SK-N-SH treated with all-trans-retinoic acid at 6 μM for 48 hours (cell line): ENCODE data around the gene GPC6.

Experiments used
- ATAC-seq: fragments of 200-7000 bp; cut with Tn5 transposase; 3 replicates; pipeline ENCODE4 v1.9.1; 2020; ENCODE audit warnings: mild to moderate bottlenecking, moderate library complexity
- ARNTL ChIP-seq: fragments of 450-650 bp; formaldehyde crosslinking; IDR thresholded peaks from 2 replicates; pipeline ENCODE4 v1.5.0; 2020; ENCODE audit warnings: low read depth, mild to moderate bottlenecking, moderate library complexity, borderline replicate concordance
- CSDC2 ChIP-seq: fragments of 250-450 bp; sonication (Bioruptor Pico); IDR thresholded peaks from 2 replicates; pipeline ENCODE4 v1.5.0; 2020; ENCODE audit warnings: mild to moderate bottlenecking, moderate library complexity
- CSRNP3 ChIP-seq: fragments of 250-450 bp; sonication (Bioruptor Pico); IDR thresholded peaks from 2 replicates; pipeline ENCODE4 v1.5.1; 2021; ENCODE audit warnings: mild to moderate bottlenecking, moderate library complexity
- ESRRG ChIP-seq: fragments of 250-450 bp; sonication (Bioruptor Pico); IDR thresholded peaks from 2 replicates; pipeline ENCODE4 v1.6.1; 2021; ENCODE audit warnings: mild to moderate bottlenecking
- GLIS3 ChIP-seq: fragments of 250-450 bp; sonication (Bioruptor Pico); IDR thresholded peaks from 2 replicates; pipeline ENCODE4 v1.5.0; 2020; ENCODE audit warnings: mild to moderate bottlenecking, moderate library complexity
- ISL1 ChIP-seq: fragments of 250-450 bp; sonication (Bioruptor Pico); IDR thresholded peaks from 2 replicates; pipeline ENCODE4 v2.1.2; 2022; ENCODE audit warnings: mild to moderate bottlenecking, moderate library complexity
- OSR1 ChIP-seq: fragments of 250-450 bp; sonication (Bioruptor Pico); IDR thresholded peaks from 2 replicates; pipeline ENCODE4 v1.8.0; 2022; ENCODE audit warnings: moderate library complexity, mild to moderate bottlenecking, inconsistent platforms
- PATZ1 ChIP-seq: fragments of 250-450 bp; sonication (Bioruptor Pico); IDR thresholded peaks from 2 replicates; pipeline ENCODE4 v1.8.0; 2020; ENCODE audit warnings: mild to moderate bottlenecking, moderate library complexity, borderline replicate concordance
- PPARA ChIP-seq: fragments of 250-450 bp; sonication (Bioruptor Pico); IDR thresholded peaks from 2 replicates; pipeline ENCODE4 v1.5.0; 2020; ENCODE audit warnings: mild to moderate bottlenecking, borderline replicate concordance
- RARB ChIP-seq: fragments of 250-450 bp; sonication (Bioruptor Pico); IDR thresholded peaks from 2 replicates; pipeline ENCODE4 v1.8.0; 2021; ENCODE audit warnings: mild to moderate bottlenecking, moderate library complexity
- TOX ChIP-seq: fragments of 250-450 bp; sonication (Bioruptor Pico); IDR thresholded peaks from 2 replicates; pipeline ENCODE4 v1.8.0; 2021; ENCODE audit warnings: mild to moderate bottlenecking, moderate library complexity, borderline replicate concordance
- ZFP30 ChIP-seq: fragments of 450-650 bp; formaldehyde crosslinking; IDR thresholded peaks from 2 replicates; pipeline ENCODE4 v1.5.0; 2022; ENCODE audit warnings: mild to moderate bottlenecking, moderate library complexity
- ZNF565 ChIP-seq: fragments of 450-650 bp; formaldehyde crosslinking; conservative IDR thresholded peaks from 2 replicates; pipeline ENCODE4 v1.5.0; 2020; ENCODE audit warnings: low read depth, mild to moderate bottlenecking, moderate library complexity
- ZNF70 ChIP-seq: fragments of 450-650 bp; formaldehyde crosslinking; IDR thresholded peaks from 2 replicates; pipeline ENCODE4 v1.5.0; 2020; ENCODE audit warnings: mild to moderate bottlenecking, moderate library complexity
- ZNF8 ChIP-seq: fragments of 450-650 bp; formaldehyde crosslinking; IDR thresholded peaks from 2 replicates; pipeline ENCODE4 v1.5.0; 2020; ENCODE audit warnings: mild to moderate bottlenecking, moderate library complexity
- TF ChIP-seq, protein P1 (sequence below): fragments of 250-450 bp; sonication (Bioruptor Pico); IDR thresholded peaks from 2 replicates; pipeline ENCODE4 v1.8.0; 2021; ENCODE audit warnings: low read depth, mild to moderate bottlenecking, moderate library complexity, borderline replicate concordance
- TF ChIP-seq, protein P2 (sequence below): fragments of 250-450 bp; sonication (Bioruptor Pico); IDR thresholded peaks from 2 replicates; pipeline ENCODE4 v1.5.0; 2020; ENCODE audit warnings: mild to moderate bottlenecking, moderate library complexity
- TF ChIP-seq, protein P3 (sequence below): fragments of 250-450 bp; sonication (Bioruptor Pico); IDR thresholded peaks from 2 replicates; pipeline ENCODE4 v1.5.1; 2020; ENCODE audit warnings: low read depth, mild to moderate bottlenecking, moderate library complexity

Gene GPC6

GRCh38 chr13:93953841-93954240 lies 727.2 kb downstream of the GPC6 start:
- no peak for ATAC-seq
- TF ChIP-seq ZNF8 (CRISPR knock-in tag) (no peak), ZNF565 (no peak), ISL1 (CRISPR knock-in tag) (no peak), PATZ1 (CRISPR knock-in tag) (no peak), ZNF70 (no peak), CSDC2 (CRISPR knock-in tag) (no peak), GLIS3 (CRISPR knock-in tag) (no peak)

- ATAC-seq = peak; percentile 38; the same call in 2 of the 3 replicates
- TF ChIP-seq CSRNP3 (CRISPR knock-in tag) (no peak), ZFP30 (CRISPR knock-in tag) (no peak), GLIS3 (CRISPR knock-in tag) (no peak), PPARA (CRISPR knock-in tag) (no peak), ZNF8 (CRISPR knock-in tag) (no peak), OSR1 (CRISPR knock-in tag) (no peak), RARB (no peak), PATZ1 (CRISPR knock-in tag) (no peak), ESRRG (CRISPR knock-in tag) (no peak), ZNF565 (no peak)
- TF ChIP-seq, protein P1, sequence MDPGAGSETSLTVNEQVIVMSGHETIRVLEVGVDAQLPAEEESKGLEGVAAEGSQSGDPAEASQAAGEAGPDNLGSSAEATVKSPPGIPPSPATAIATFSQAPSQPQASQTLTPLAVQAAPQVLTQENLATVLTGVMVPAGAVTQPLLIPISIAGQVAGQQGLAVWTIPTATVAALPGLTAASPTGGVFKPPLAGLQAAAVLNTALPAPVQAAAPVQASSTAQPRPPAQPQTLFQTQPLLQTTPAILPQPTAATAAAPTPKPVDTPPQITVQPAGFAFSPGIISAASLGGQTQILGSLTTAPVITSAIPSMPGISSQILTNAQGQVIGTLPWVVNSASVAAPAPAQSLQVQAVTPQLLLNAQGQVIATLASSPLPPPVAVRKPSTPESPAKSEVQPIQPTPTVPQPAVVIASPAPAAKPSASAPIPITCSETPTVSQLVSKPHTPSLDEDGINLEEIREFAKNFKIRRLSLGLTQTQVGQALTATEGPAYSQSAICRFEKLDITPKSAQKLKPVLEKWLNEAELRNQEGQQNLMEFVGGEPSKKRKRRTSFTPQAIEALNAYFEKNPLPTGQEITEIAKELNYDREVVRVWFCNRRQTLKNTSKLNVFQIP = no peak
- TF ChIP-seq, protein P2, sequence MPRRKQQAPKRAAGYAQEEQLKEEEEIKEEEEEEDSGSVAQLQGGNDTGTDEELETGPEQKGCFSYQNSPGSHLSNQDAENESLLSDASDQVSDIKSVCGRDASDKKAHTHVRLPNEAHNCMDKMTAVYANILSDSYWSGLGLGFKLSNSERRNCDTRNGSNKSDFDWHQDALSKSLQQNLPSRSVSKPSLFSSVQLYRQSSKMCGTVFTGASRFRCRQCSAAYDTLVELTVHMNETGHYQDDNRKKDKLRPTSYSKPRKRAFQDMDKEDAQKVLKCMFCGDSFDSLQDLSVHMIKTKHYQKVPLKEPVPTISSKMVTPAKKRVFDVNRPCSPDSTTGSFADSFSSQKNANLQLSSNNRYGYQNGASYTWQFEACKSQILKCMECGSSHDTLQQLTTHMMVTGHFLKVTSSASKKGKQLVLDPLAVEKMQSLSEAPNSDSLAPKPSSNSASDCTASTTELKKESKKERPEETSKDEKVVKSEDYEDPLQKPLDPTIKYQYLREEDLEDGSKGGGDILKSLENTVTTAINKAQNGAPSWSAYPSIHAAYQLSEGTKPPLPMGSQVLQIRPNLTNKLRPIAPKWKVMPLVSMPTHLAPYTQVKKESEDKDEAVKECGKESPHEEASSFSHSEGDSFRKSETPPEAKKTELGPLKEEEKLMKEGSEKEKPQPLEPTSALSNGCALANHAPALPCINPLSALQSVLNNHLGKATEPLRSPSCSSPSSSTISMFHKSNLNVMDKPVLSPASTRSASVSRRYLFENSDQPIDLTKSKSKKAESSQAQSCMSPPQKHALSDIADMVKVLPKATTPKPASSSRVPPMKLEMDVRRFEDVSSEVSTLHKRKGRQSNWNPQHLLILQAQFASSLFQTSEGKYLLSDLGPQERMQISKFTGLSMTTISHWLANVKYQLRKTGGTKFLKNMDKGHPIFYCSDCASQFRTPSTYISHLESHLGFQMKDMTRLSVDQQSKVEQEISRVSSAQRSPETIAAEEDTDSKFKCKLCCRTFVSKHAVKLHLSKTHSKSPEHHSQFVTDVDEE = no peak
- TF ChIP-seq, protein P3, sequence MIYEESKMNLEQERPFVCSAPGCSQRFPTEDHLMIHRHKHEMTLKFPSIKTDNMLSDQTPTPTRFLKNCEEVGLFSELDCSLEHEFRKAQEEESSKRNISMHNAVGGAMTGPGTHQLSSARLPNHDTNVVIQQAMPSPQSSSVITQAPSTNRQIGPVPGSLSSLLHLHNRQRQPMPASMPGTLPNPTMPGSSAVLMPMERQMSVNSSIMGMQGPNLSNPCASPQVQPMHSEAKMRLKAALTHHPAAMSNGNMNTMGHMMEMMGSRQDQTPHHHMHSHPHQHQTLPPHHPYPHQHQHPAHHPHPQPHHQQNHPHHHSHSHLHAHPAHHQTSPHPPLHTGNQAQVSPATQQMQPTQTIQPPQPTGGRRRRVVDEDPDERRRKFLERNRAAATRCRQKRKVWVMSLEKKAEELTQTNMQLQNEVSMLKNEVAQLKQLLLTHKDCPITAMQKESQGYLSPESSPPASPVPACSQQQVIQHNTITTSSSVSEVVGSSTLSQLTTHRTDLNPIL (CRISPR knock-in tag) = no peak
- TF ChIP-seq, all 23 proteins: peak for 0
Measured at GRCh38 chr13:93955904-93956303, 729.3 kb downstream of the GPC6 start.

- peak; percentile 65 for ATAC-seq
- TF ChIP-seq PATZ1 (CRISPR knock-in tag) (no peak), ARNTL (CRISPR knock-in tag) (no peak), RARB (no peak), ISL1 (CRISPR knock-in tag) (peak; percentile 36; the same call in 1 of the 2 replicates), TOX (CRISPR knock-in tag) (no peak), CSRNP3 (CRISPR knock-in tag) (no peak), ZFP30 (CRISPR knock-in tag) (no peak), ESRRG (CRISPR knock-in tag) (no peak)
Measured at GRCh38 chr13:93956426-93956825, 729.8 kb downstream of the GPC6 start.
